SK-N-SH (cell line): ENCODE results near the gene SMOC1. TPM values are rescaled to one million over a fixed set of nuclear protein-coding genes. Genes with fewer than 3 reads are reported as not detected.

Experiments
- CTCF ChIA-PET: fragments of 300-600, 350-600 bp; formaldehyde crosslinking; extraction: SDS; loops from one replicate; lab custom pipeline; 2021; lab: Yijun Ruan, JAX
- POLR2A ChIA-PET: fragments of 350-600 bp; sonication (Branson Sonifier 250); formaldehyde crosslinking; extraction: SDS; loops from one replicate; lab custom pipeline; 2020; ENCODE audit warnings: antibody characterized with exemption, inconsistent platforms; lab: Yijun Ruan, JAX
- DNase-seq: peaks from one replicate; pipeline ENCODE4 v3.0.0; 2012
- H2AFZ ChIP-seq: fragments of 200-600 bp; sonication (generic); 2 replicates; pipeline ENCODE4 v1.8.1; 2016; ENCODE audit warnings: antibody characterized with exemption, mild to moderate bottlenecking, low read depth
- H3F3A ChIP-seq: fragments of 200-600 bp; sonication (generic); replicated peaks from 2 replicates; pipeline ENCODE3; 2016; ENCODE audit warnings: antibody characterized with exemption, mild to moderate bottlenecking; ENCODE audit not compliant: insufficient read depth
- H3K27ac ChIP-seq, 2 experiments: fragments of 200-500 bp in 1 of 2; fragments of 200-600 bp in 1 of 2; sonication (Bioruptor generic) in 1 of 2; sonication (generic), shearing (Covaris generic) in 1 of 2; 2 replicates each; pipeline versions ENCODE4 v1.5.1 to v1.6.1; 2014 to 2016; ENCODE audit warnings: low read depth in 2 of 2, inconsistent platforms in 1 of 2, low read length in 1 of 2, mild to moderate bottlenecking in 1 of 2, mixed read lengths in 1 of 2
- H3K27me3 ChIP-seq: fragments of 200-600 bp; sonication (generic), shearing (Covaris generic); 2 replicates; pipeline ENCODE4 v1.6.1; 2016; ENCODE audit warnings: mixed run types; ENCODE audit not compliant: insufficient read depth
- H3K36me3 ChIP-seq, 2 experiments: fragments of 200-500 bp in 1 of 2; fragments of 200-600 bp in 1 of 2; sonication (Bioruptor generic) in 1 of 2; sonication (generic) in 1 of 2; replicated peaks in 1 of 2; 2 replicates each; pipeline versions ENCODE3 to v1.5.1; 2014 to 2016; ENCODE audit warnings: low read length in 1 of 2, mild to moderate bottlenecking in 1 of 2; ENCODE audit not compliant: insufficient read depth in 2 of 2, control insufficient read depth in 1 of 2
- H3K4me1 ChIP-seq, 2 experiments: fragments of 200-500 bp in 1 of 2; fragments of 200-600 bp in 1 of 2; sonication (Bioruptor generic) in 1 of 2; sonication (generic), shearing (Covaris generic) in 1 of 2; 2 replicates each; pipeline versions ENCODE4 v1.5.1 to v1.6.1; 2014 to 2016; ENCODE audit warnings: low read depth in 1 of 2, low read length in 1 of 2, mixed run types in 1 of 2; ENCODE audit not compliant: insufficient read depth in 2 of 2, control insufficient read depth in 1 of 2
- H3K4me2 ChIP-seq: fragments of 200-600 bp; sonication (generic), shearing (Covaris generic); 2 replicates; pipeline ENCODE4 v1.6.1; 2017; ENCODE audit warnings: mixed run types
- H3K4me3 ChIP-seq, 2 experiments: fragments of 200-500 bp in 1 of 2; fragments of 200-600 bp in 1 of 2; sonication (Bioruptor generic) in 1 of 2; sonication (generic), shearing (Covaris generic) in 1 of 2; 2 replicates each; pipeline versions ENCODE4 v1.5.1 to v1.8.1; 2014 to 2016; ENCODE audit warnings: low read depth in 2 of 2, inconsistent platforms in 1 of 2, low read length in 1 of 2, mild to moderate bottlenecking in 1 of 2, mixed read lengths in 1 of 2, moderate library complexity in 1 of 2
- H3K79me2 ChIP-seq: fragments of 200-600 bp; sonication (generic); 2 replicates; pipeline ENCODE4 v1.8.1; 2017; ENCODE audit warnings: mild to moderate bottlenecking; ENCODE audit not compliant: insufficient read depth
- H3K9ac ChIP-seq: fragments of 200-600 bp; sonication (generic); 2 replicates; pipeline ENCODE4 v1.6.1; 2017; ENCODE audit warnings: mixed run types
- H3K9me2 ChIP-seq: fragments of 200-600 bp; sonication (generic); 2 replicates; pipeline ENCODE4 v1.6.1; 2017; ENCODE audit warnings: mixed run types
- H3K9me3 ChIP-seq: fragments of 200-600 bp; sonication (generic); 2 replicates; pipeline ENCODE4 v1.6.1; 2017; ENCODE audit warnings: mixed run types, mild to moderate bottlenecking, moderate library complexity
- H4K20me1 ChIP-seq: fragments of 200-600 bp; sonication (generic); 2 replicates; pipeline ENCODE4 v1.6.1; 2017; ENCODE audit warnings: mild to moderate bottlenecking, mixed run types; ENCODE audit not compliant: insufficient read depth
- CHD2 ChIP-seq: fragments of 150-350 bp; IDR thresholded peaks from 2 replicates; pipeline ENCODE4 v1.6.1; 2018; ENCODE audit warnings: low read length; ENCODE audit not compliant: partially characterized antibody
- ELF1 ChIP-seq: IDR thresholded peaks from 2 replicates; pipeline ENCODE4 v1.4.0; 2012
- FOXJ3 ChIP-seq: sonication (generic); formaldehyde crosslinking; IDR thresholded peaks from 2 replicates; pipeline ENCODE4 v1.5.1; 2020; ENCODE audit warnings: mild to moderate bottlenecking, missing genetic modification reagents
- GABPA ChIP-seq: IDR thresholded peaks from 2 replicates; pipeline ENCODE4 v1.4.0; 2012; ENCODE audit warnings: low read depth, mild to moderate bottlenecking
- GATA2 ChIP-seq: sonication (generic); formaldehyde crosslinking; IDR thresholded peaks from 2 replicates; pipeline ENCODE4 v1.5.0; 2020; ENCODE audit warnings: mild to moderate bottlenecking, missing genetic modification reagents
- JUND ChIP-seq: IDR thresholded peaks from 2 replicates; pipeline ENCODE4 v1.4.0; 2012
- MEF2A ChIP-seq: IDR thresholded peaks from 2 replicates; pipeline ENCODE4 v1.4.0; 2012; ENCODE audit warnings: low read depth, borderline replicate concordance
- NRF1 ChIP-seq: IDR thresholded peaks from 2 replicates; pipeline ENCODE4 v1.6.1; 2012; ENCODE audit warnings: low read depth, mild to moderate bottlenecking, low read length
- PBX3 ChIP-seq: IDR thresholded peaks from 2 replicates; pipeline ENCODE4; 2012
- POLR2AphosphoS5 ChIP-seq: IDR thresholded peaks from 2 replicates; pipeline ENCODE4 v1.6.1; 2012; ENCODE audit warnings: low read depth, low read length
- RAD21 ChIP-seq: IDR thresholded peaks from 2 replicates; pipeline ENCODE4 v1.6.1; 2012; ENCODE audit warnings: mild to moderate bottlenecking, low read length
- RCOR1 ChIP-seq: fragments of 150-350 bp; IDR thresholded peaks from 2 replicates; pipeline ENCODE4 v1.6.1; 2017; ENCODE audit warnings: antibody characterized with exemption, low read length
- RFX5 ChIP-seq: IDR thresholded peaks from 2 replicates; pipeline ENCODE4 v1.6.1; 2012; ENCODE audit warnings: mild to moderate bottlenecking, improper control_type of control experiment, low read length
- SIN3A ChIP-seq: IDR thresholded peaks from 2 replicates; pipeline ENCODE4 v1.6.1; 2012; ENCODE audit warnings: low read depth, mild to moderate bottlenecking, low read length, moderate library complexity, borderline replicate concordance
- SMC3 ChIP-seq: IDR thresholded peaks from 2 replicates; pipeline ENCODE4 v1.6.1; 2012; ENCODE audit warnings: low read depth, low read length, improper control_type of control experiment
- TAF1 ChIP-seq: IDR thresholded peaks from 2 replicates; pipeline ENCODE4 v1.6.1; 2012; ENCODE audit warnings: low read depth, mild to moderate bottlenecking, low read length, moderate library complexity, borderline replicate concordance
- TCF12 ChIP-seq: IDR thresholded peaks from 2 replicates; pipeline ENCODE4 v1.4.0; 2012
- TEAD4 ChIP-seq: IDR thresholded peaks from 2 replicates; pipeline ENCODE4 v1.4.0; 2012; ENCODE audit warnings: mild to moderate bottlenecking, borderline replicate concordance; ENCODE audit not compliant: insufficient read depth
- USF2 ChIP-seq: fragments of 150-350 bp; IDR thresholded peaks from 2 replicates; pipeline ENCODE4 v1.6.1; 2017; ENCODE audit warnings: antibody characterized with exemption, low read length, low read depth, borderline replicate concordance
- YY1 ChIP-seq: IDR thresholded peaks from 2 replicates; pipeline ENCODE4 v1.4.0; 2012; ENCODE audit warnings: low read depth, mild to moderate bottlenecking
- WGBS: methylation state at CpG from one replicate; pipeline ENCODE4 v1.1.6; 2017; ENCODE audit warnings: low lambda C conversion rate; 5-methylcytosine and 5-hydroxymethylcytosine counted together
- polyA plus RNA-seq, 3 experiments: library from polyadenylated mRNA; depleted of rRNA; stranded (reverse); fragments of >200 nt; gene quantifications; 2 replicates each; pipeline ENCODE4 v1.2.3, GENCODE V29; 2012
- TF ChIP-seq, protein P1 (sequence below): IDR thresholded peaks from 2 replicates; pipeline ENCODE4 v1.4.0; 2012; ENCODE audit warnings: low read depth
- TF ChIP-seq, protein P2 (sequence below): fragments of 150-350 bp; IDR thresholded peaks from 2 replicates; pipeline ENCODE4 v1.6.1; 2016; ENCODE audit warnings: mild to moderate bottlenecking, low read depth, low read length
- TF ChIP-seq, protein P3 (sequence below): IDR thresholded peaks from 2 replicates; pipeline ENCODE4 v1.4.0; 2012; ENCODE audit warnings: low read depth, borderline replicate concordance

Gene SMOC1
- polyA plus RNA-seq, 1 of the 3 experiments (the other 2 are of a cell fraction): not detected

GRCh38 chr14:69964841-69965240, 85.6 kb downstream of the SMOC1 start:
- Histone ChIP-seq H3K9ac (no peak overlapping the region), H4K20me1 (no peaks in the 10 kb centered on the region), H3K9me2 (no peaks in the 10 kb centered on the region), H3K9me3 (no peaks in the 10 kb centered on the region), H3K4me3 (no peak overlapping the region), H3K27ac (no peak overlapping the region), H3K27me3 (no peaks in the 10 kb centered on the region), H3K4me1 (no peaks in the 10 kb centered on the region; a peak in 1 of 4 replicates), H3F3A (no peaks in the 10 kb centered on the region), H2AFZ (no peak overlapping the region), H3K36me3 (no peaks in the 10 kb centered on the region), H3K79me2 (no peaks in the 10 kb centered on the region), H3K4me2 (no peak overlapping the region)
- POLR2A ChIA-PET: no interaction called here
- CTCF ChIA-PET: interaction anchor here (1.2 kb wide), 1 partner anchor 9 kb away, joined by 3 read pairs; no protein-coding TSS in a partner anchor
- WGBS: 59% methylated on average over 4 of the region's 4 CpGs
- no peak for DNase-seq
- TF ChIP-seq SMC3 (no peak), YY1 (no peak), RFX5 (no peak), RAD21 (no peak), USF2 (no peak), PBX3 (no peak), TCF12 (no peak), GATA2 (CRISPR knock-in tag) (no peak), CHD2 (no peak), ELF1 (no peak), MEF2A (no peak), RCOR1 (no peak), TAF1 (no peak)
- TF ChIP-seq, protein P1, sequence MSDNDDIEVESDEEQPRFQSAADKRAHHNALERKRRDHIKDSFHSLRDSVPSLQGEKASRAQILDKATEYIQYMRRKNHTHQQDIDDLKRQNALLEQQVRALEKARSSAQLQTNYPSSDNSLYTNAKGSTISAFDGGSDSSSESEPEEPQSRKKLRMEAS: no peak
- TF ChIP-seq, protein P2, sequence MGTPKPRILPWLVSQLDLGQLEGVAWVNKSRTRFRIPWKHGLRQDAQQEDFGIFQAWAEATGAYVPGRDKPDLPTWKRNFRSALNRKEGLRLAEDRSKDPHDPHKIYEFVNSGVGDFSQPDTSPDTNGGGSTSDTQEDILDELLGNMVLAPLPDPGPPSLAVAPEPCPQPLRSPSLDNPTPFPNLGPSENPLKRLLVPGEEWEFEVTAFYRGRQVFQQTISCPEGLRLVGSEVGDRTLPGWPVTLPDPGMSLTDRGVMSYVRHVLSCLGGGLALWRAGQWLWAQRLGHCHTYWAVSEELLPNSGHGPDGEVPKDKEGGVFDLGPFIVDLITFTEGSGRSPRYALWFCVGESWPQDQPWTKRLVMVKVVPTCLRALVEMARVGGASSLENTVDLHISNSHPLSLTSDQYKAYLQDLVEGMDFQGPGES: no peak

GRCh38 chr14:69968132-69968531, 88.9 kb downstream of the SMOC1 start:
- no peaks in the 10 kb centered on the region for H3K79me2 ChIP-seq
- H2AFZ ChIP-seq: no peak overlapping the region
- H3K4me3 ChIP-seq: no peak overlapping the region
- no peak overlapping the region for H3K27ac ChIP-seq
- H3K27me3 ChIP-seq: no peaks in the 10 kb centered on the region
- 24% methylated on average over 2 of the region's 2 CpGs for WGBS
- POLR2A ChIA-PET: no interaction called here
- no peaks in the 10 kb centered on the region for H4K20me1 ChIP-seq
- H3K9ac ChIP-seq: no peak overlapping the region
- DNase-seq: no peak
- no peaks in the 10 kb centered on the region for H3F3A ChIP-seq
- TF ChIP-seq SMC3 (no peak), POLR2AphosphoS5 (no peak), SIN3A (no peak), NRF1 (no peak), GABPA (no peak), RCOR1 (no peak), YY1 (no peak), TEAD4 (no peak), FOXJ3 (CRISPR knock-in tag) (no peak), JUND (no peak), CHD2 (no peak)
- TF ChIP-seq, protein P1: no peak
- TF ChIP-seq, protein P3, sequence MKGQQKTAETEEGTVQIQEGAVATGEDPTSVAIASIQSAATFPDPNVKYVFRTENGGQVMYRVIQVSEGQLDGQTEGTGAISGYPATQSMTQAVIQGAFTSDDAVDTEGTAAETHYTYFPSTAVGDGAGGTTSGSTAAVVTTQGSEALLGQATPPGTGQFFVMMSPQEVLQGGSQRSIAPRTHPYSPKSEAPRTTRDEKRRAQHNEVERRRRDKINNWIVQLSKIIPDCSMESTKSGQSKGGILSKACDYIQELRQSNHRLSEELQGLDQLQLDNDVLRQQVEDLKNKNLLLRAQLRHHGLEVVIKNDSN: no peak
- TF ChIP-seq, protein P2: no peak
- H3K36me3 ChIP-seq: no peaks in the 10 kb centered on the region
- CTCF ChIA-PET: interaction anchor here (1.0 to 1.3 kb wide), 2 partner anchors 9 to 45 kb away, joined by 3 to 4 read pairs; no protein-coding TSS in a partner anchor
- H3K4me2 ChIP-seq: no peak overlapping the region
- H3K9me2 ChIP-seq: no peaks in the 10 kb centered on the region
- H3K4me1 ChIP-seq: peaks cover 0 to 12% of the 10 kb centered on the region in 2 experiments; a peak in 2 of 4 replicates
- H3K9me3 ChIP-seq: no peaks in the 10 kb centered on the region
